ENCODE data around the gene CDADC1. TPM values are rescaled to one million over a fixed set of nuclear protein-coding genes. Genes with fewer than 3 reads are reported as not detected.

Gene CDADC1
- polyA plus RNA-seq, 1 of the 3 experiments (the other 2 are of a cell fraction), result 3.5 TPM

GRCh38 chr13:49259586-49259985, 11.9 kb downstream of the CDADC1 start:
- Histone ChIP-seq H3K79me2 (ENCODE audit: insufficient read depth) (no peaks in the 10 kb centered on the region), H3K4me2 (no peak overlapping the region), H3K9me2 (no peaks in the 10 kb centered on the region), H3K36me3 (replicated peaks in 1 of 2; ENCODE audit: control insufficient read depth in 1 of 2, insufficient read depth in 2 of 2, low read length in 1 of 2) (peaks cover 43 to 63% of the 10 kb centered on the region in 2 experiments), H4K20me1 (ENCODE audit: insufficient read depth) (no peaks in the 10 kb centered on the region), H3K9ac (no peak overlapping the region), H3K4me3 (ENCODE audit: low read depth in 2 of 2, low read length in 1 of 2) (no peak overlapping the region), H2AFZ (ENCODE audit: low read depth) (no peak overlapping the region), H3K27me3 (ENCODE audit: insufficient read depth) (no peaks in the 10 kb centered on the region), H3K4me1 (ENCODE audit: control insufficient read depth in 1 of 2, insufficient read depth in 2 of 2, low read depth in 1 of 2, low read length in 1 of 2) (no peaks in the 10 kb centered on the region), H3K9me3 (no peaks in the 10 kb centered on the region), H3K27ac (ENCODE audit: low read depth in 2 of 2, low read length in 1 of 2) (no peak overlapping the region), H3F3A (replicated peaks; ENCODE audit: insufficient read depth) (no peaks in the 10 kb centered on the region)
- CTCF ChIA-PET, result interaction anchor here (1.0 to 2.8 kb wide), 2 partner anchors 12 to 21 kb away, joined by 3 to 10 read pairs; no protein-coding TSS in a partner anchor
- WGBS (ENCODE audit: low lambda C conversion rate), result 95% methylated on average over 6 of the region's 6 CpGs
- POLR2A ChIA-PET, result no interaction called here
- no peak for TF ChIP-seq USF2 (IDR thresholded peaks at IDR 0.05; ENCODE audit: borderline replicate concordance, low read depth, low read length)
- TF ChIP-seq FOXJ3 (CRISPR knock-in tag; IDR thresholded peaks at IDR 0.05), result no peak
- no peak for TF ChIP-seq ZBTB33 (IDR thresholded peaks at IDR 0.05; ENCODE audit: borderline replicate concordance, low read depth)
- no peak for TF ChIP-seq PBX3 (IDR thresholded peaks at IDR 0.05)
- TF ChIP-seq, protein P1, sequence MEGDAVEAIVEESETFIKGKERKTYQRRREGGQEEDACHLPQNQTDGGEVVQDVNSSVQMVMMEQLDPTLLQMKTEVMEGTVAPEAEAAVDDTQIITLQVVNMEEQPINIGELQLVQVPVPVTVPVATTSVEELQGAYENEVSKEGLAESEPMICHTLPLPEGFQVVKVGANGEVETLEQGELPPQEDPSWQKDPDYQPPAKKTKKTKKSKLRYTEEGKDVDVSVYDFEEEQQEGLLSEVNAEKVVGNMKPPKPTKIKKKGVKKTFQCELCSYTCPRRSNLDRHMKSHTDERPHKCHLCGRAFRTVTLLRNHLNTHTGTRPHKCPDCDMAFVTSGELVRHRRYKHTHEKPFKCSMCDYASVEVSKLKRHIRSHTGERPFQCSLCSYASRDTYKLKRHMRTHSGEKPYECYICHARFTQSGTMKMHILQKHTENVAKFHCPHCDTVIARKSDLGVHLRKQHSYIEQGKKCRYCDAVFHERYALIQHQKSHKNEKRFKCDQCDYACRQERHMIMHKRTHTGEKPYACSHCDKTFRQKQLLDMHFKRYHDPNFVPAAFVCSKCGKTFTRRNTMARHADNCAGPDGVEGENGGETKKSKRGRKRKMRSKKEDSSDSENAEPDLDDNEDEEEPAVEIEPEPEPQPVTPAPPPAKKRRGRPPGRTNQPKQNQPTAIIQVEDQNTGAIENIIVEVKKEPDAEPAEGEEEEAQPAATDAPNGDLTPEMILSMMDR (IDR thresholded peaks at IDR 0.05), result no peak
- no peak for TF ChIP-seq SIN3A (IDR thresholded peaks at IDR 0.05; ENCODE audit: borderline replicate concordance, low read depth, low read length)
- no peak for TF ChIP-seq FOXM1 (IDR thresholded peaks at IDR 0.05; ENCODE audit: low read depth)
- no peak for TF ChIP-seq TAF1 (IDR thresholded peaks at IDR 0.05; ENCODE audit: borderline replicate concordance, low read depth, low read length)
- TF ChIP-seq TEAD4 (IDR thresholded peaks at IDR 0.05; ENCODE audit: borderline replicate concordance, insufficient read depth), result no peak
- TF ChIP-seq MEF2A (IDR thresholded peaks at IDR 0.05; ENCODE audit: borderline replicate concordance, low read depth), result no peak
- no peak for TF ChIP-seq JUND (IDR thresholded peaks at IDR 0.05)
- no peak for TF ChIP-seq NFIC (IDR thresholded peaks at IDR 0.05; ENCODE audit: borderline replicate concordance)
- no peak for TF ChIP-seq TCF12 (IDR thresholded peaks at IDR 0.05)
- TF ChIP-seq, protein P2, sequence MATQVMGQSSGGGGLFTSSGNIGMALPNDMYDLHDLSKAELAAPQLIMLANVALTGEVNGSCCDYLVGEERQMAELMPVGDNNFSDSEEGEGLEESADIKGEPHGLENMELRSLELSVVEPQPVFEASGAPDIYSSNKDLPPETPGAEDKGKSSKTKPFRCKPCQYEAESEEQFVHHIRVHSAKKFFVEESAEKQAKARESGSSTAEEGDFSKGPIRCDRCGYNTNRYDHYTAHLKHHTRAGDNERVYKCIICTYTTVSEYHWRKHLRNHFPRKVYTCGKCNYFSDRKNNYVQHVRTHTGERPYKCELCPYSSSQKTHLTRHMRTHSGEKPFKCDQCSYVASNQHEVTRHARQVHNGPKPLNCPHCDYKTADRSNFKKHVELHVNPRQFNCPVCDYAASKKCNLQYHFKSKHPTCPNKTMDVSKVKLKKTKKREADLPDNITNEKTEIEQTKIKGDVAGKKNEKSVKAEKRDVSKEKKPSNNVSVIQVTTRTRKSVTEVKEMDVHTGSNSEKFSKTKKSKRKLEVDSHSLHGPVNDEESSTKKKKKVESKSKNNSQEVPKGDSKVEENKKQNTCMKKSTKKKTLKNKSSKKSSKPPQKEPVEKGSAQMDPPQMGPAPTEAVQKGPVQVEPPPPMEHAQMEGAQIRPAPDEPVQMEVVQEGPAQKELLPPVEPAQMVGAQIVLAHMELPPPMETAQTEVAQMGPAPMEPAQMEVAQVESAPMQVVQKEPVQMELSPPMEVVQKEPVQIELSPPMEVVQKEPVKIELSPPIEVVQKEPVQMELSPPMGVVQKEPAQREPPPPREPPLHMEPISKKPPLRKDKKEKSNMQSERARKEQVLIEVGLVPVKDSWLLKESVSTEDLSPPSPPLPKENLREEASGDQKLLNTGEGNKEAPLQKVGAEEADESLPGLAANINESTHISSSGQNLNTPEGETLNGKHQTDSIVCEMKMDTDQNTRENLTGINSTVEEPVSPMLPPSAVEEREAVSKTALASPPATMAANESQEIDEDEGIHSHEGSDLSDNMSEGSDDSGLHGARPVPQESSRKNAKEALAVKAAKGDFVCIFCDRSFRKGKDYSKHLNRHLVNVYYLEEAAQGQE (IDR thresholded peaks at IDR 0.05; ENCODE audit: low read depth, low read length), result no peak
- no peak for TF ChIP-seq NRF1 (IDR thresholded peaks at IDR 0.05; ENCODE audit: low read depth, low read length)
- TF ChIP-seq RFX5 (IDR thresholded peaks at IDR 0.05; ENCODE audit: low read length), result no peak
- no peak for TF ChIP-seq IRF3 (IDR thresholded peaks at IDR 0.05; ENCODE audit: low read depth, low read length)
- TF ChIP-seq GATA2 (CRISPR knock-in tag; IDR thresholded peaks at IDR 0.05), result no peak
- TF ChIP-seq CHD2 (IDR thresholded peaks at IDR 0.05; ENCODE audit: low read length, partially characterized antibody), result no peak
- TF ChIP-seq EZH2phosphoT487 (IDR thresholded peaks at IDR 0.05; ENCODE audit: borderline replicate concordance, low read depth), result no peak
- no peak for DNase-seq

All from SK-N-SH (cell line).